ENCODE results near the gene SRPK2. TPM values are rescaled to one million over a fixed set of nuclear protein-coding genes. Genes with fewer than 3 reads are reported as not detected.
A peak's percentile ranks its signal among the peaks of the same experiment; 100 is the strongest.

SRPK2 gene
- total and polyA plus RNA-seq, 7 donors = 12.0 to 57.6 (median 42.9) TPM

- intact Hi-C loops (cut with DNase I) = no loop called here
These were observed 13.7 kb upstream of the SRPK2 start for GRCh38 chr7:105402221-105403095.

DNA sequence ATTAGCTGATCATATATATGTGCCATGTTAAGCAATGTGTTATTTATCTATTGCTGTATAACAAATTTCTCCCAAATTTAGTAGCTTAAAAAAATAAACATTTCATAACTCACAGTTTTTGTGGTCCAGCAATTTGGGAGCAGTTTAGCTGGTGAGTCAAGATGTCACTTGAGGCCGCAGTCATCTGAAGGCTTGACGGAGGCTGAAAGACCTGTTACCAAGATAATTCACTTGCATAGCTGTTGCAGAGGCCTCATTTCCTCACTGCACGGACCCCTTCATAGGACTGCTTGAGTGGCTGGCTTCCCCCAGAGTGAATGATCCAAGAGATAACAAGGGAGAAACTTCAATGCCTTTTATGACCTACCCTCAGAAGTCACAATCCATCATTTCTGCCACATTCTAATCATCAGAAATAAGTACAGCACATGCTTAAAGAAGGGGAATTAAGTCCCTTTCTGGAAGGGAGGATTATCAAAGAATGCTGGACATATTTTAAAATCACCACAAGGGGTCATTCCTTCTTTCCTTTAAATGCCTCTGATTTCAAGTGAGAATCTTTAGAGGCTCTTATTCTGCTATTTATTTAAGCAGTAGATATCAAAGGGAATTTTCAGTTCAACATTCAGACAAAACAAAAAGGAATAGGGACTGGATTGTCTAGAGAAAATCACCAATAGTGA, 10.5 kb upstream of the SRPK2 start:
- Histone ChIP-seq H3K4me3 (no peak overlapping the region), H3K27me3 (no peaks in the 10 kb centered on the region), H3K27ac (no peak overlapping the region), H3K36me3 (no peaks in the 10 kb centered on the region), H3K4me1 (no peaks in the 10 kb centered on the region), H3K9me3 (no peaks in the 10 kb centered on the region)
- intact Hi-C loops (cut with DNase I) = no loop called here
- no peak for TF ChIP-seq POLR2AphosphoS5 (IDR thresholded peaks at IDR 0.05)
- TF ChIP-seq CTCF (IDR thresholded peaks at IDR 0.05) = peak in 1 of 4 experiments; percentile 6
- no peak for TF ChIP-seq POLR2A (IDR thresholded peaks at IDR 0.05)
- 93 to 94% methylated on average over 3 of the region's 3 CpGs for WGBS, 2 donors
- DNase-seq = no peak

More at GRCh38 chr7:105402221-105403095, 13.7 kb upstream of the SRPK2 start:
- 94 to 95% methylated on average over 18 of the region's 18 CpGs for WGBS, 2 donors
- Histone ChIP-seq H3K4me3 (no peak overlapping the region), H3K36me3 (no peaks in the 10 kb centered on the region), H3K27ac (no peak overlapping the region), H3K4me1 (no peaks in the 10 kb centered on the region), H3K27me3 (no peaks in the 10 kb centered on the region), H3K9me3 (no peaks in the 10 kb centered on the region)
- no peak for TF ChIP-seq EP300 (IDR thresholded peaks at IDR 0.05)
- DNase-seq = no peak

DNA sequence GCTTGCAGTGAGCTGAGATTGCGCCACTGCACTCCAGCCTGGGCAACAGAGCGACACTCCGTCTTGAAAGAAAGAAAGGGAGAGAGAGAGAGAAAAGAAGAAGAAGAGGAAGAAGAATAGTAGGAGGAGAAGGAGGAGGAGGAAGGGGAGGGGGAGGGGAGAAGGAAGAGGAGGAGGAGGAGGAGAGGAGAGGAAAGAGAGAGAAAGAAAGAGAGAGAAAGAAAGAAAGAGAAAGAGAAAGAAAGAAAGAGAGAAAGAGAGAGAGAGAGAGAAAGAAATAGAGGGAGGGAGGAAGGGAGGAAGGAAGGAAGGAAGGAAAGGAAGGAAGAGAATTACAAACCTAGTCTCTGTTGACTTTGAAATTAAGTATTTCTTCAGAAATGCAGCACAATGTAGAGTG, 7.8 kb upstream of the SRPK2 start:
- Histone ChIP-seq H3K4me3 (no peak overlapping the region), H3K27ac (no peak overlapping the region), H3K9me3 (no peaks in the 10 kb centered on the region), H3K27me3 (no peaks in the 10 kb centered on the region), H3K4me1 (no peaks in the 10 kb centered on the region), H3K36me3 (no peaks in the 10 kb centered on the region)
- TF ChIP-seq POLR2A (IDR thresholded peaks at IDR 0.05) (no peak), POLR2AphosphoS5 (IDR thresholded peaks at IDR 0.05) (no peak), EP300 (IDR thresholded peaks at IDR 0.05) (no peak), CTCF (IDR thresholded peaks at IDR 0.05) (no peak)
- no peak for DNase-seq
- WGBS, 2 donors = 20 to 75% methylated on average over 3 of the region's 3 CpGs
- intact Hi-C loops (cut with DNase I) = no loop called here

GRCh38 chr7:105391429-105391828, 2.7 kb upstream of the SRPK2 start:
- Histone ChIP-seq H3K36me3 (no peaks in the 10 kb centered on the region), H3K27me3 (no peaks in the 10 kb centered on the region), H3K4me1 (peaks cover 0 to 11% (median 11%) of the 10 kb centered on the region in 4 donors), H3K27ac (no peak overlapping the region), H3K9me3 (no peaks in the 10 kb centered on the region), H3K4me3 (no peak overlapping the region)
- DNase-seq = no peak
- TF ChIP-seq POLR2A (IDR thresholded peaks at IDR 0.05) (no peak), EP300 (IDR thresholded peaks at IDR 0.05) (no peak), CTCF (IDR thresholded peaks at IDR 0.05) (no peak), POLR2AphosphoS5 (IDR thresholded peaks at IDR 0.05) (no peak)
- intact Hi-C loops (cut with DNase I) = no loop called here
- 96 to 97% methylated on average over 5 of the region's 5 CpGs for WGBS, 2 donors

DNA sequence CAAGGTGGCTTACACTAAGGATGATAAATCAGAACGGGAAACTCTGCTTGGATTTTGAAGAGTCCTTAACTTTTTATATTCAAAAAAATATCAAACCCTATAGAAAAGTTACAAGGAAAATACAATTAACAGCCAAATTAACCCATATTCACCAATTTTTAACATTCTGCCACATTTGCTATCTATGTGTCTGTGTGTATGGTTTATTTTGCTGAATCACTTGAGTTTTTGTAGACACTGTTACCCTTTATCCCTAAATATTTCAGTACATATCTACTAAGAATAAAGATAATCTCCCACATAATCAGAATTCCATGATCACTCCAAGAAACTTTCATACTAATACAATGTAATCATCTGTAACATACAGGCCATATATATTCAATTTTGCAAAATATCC, 1.2 kb upstream of the SRPK2 start:
- no peak overlapping the region for H3K4me3 ChIP-seq
- no peak for DNase-seq
- H3K36me3 ChIP-seq = no peaks in the 10 kb centered on the region
- 90 to 94% methylated on average over 1 of the region's 1 CpG for WGBS, 2 donors
- intact Hi-C loops (cut with DNase I) = loop anchor here (5.0 kb wide), 1 partner anchor 403 kb away; no protein-coding TSS in a partner anchor
- H3K27me3 ChIP-seq = no peaks in the 10 kb centered on the region
- peaks cover 0 to 12% (median 12%) of the 10 kb centered on the region in 4 donors for H3K4me1 ChIP-seq
- peak overlapping the region in 1 of 4 donors; percentile 87 for H3K27ac ChIP-seq
- no peaks in the 10 kb centered on the region for H3K9me3 ChIP-seq
- TF ChIP-seq CTCF (IDR thresholded peaks at IDR 0.05) (no peak), POLR2AphosphoS5 (IDR thresholded peaks at IDR 0.05) (no peak), POLR2A (IDR thresholded peaks at IDR 0.05) (no peak), EP300 (IDR thresholded peaks at IDR 0.05) (no peak)

Data from sigmoid colon (tissue), 7 donors.